H1 (cell line): Measurements from ENCODE around the gene THRB. TPM values are rescaled to one million over a fixed set of nuclear protein-coding genes. Genes with fewer than 3 reads are reported as not detected.

Source experiments
- CTCF ChIA-PET: fragments of 300-600 bp; sonication (Branson Sonifier 250); formaldehyde crosslinking; loops from one replicate; lab custom pipeline; 2021; ENCODE audit not compliant: partially characterized antibody; lab: Charles Lee
- POLR2A ChIA-PET: fragments of 300-600 bp; sonication (Branson Sonifier 250); formaldehyde crosslinking; loops from one replicate; lab custom pipeline; 2021; ENCODE audit warnings: inconsistent platforms; ENCODE audit not compliant: partially characterized antibody; lab: Charles Lee
- DNase-seq, 2 experiments: peaks; one replicate each; pipeline versions ENCODE4 v3.0.0 to v3.0.0-alpha.2; 2010 to 2022; ENCODE audit warnings: low spot score in 2 of 2, low read depth in 1 of 2, mixed read lengths in 1 of 2
- FAIRE-seq: peaks from 2 replicates; lab custom pipeline; 2011; peaks lifted over from hg19 to GRCh38; lab: Jason Lieb, UNC
- H2AFZ ChIP-seq: 2 replicates; pipeline ENCODE4 v1.8.1; 2012; ENCODE audit warnings: low read length, inconsistent platforms
- H2AK5ac ChIP-seq: 2 replicates; pipeline ENCODE4 v1.6.1; 2013; ENCODE audit warnings: low read depth, low read length
- H2BK120ac ChIP-seq: replicated peaks from 2 replicates; pipeline ENCODE3; 2013; ENCODE audit warnings: low read depth, low read length, inconsistent platforms
- H2BK12ac ChIP-seq: 2 replicates; pipeline ENCODE4 v1.6.1; 2013; ENCODE audit warnings: low read depth, low read length
- H2BK15ac ChIP-seq: 2 replicates; pipeline ENCODE4 v1.6.1; 2013; ENCODE audit warnings: low read length
- H2BK20ac ChIP-seq: 2 replicates; pipeline ENCODE4 v1.6.1; 2013; ENCODE audit warnings: low read length
- H2BK5ac ChIP-seq: 2 replicates; pipeline ENCODE4 v1.6.1; 2013; ENCODE audit warnings: low read depth, low read length
- H3K14ac ChIP-seq: 2 replicates; pipeline ENCODE4 v1.6.1; 2013; ENCODE audit warnings: inconsistent platforms; ENCODE audit not compliant: insufficient read length
- H3K18ac ChIP-seq: 2 replicates; pipeline ENCODE4 v1.6.1; 2013; ENCODE audit warnings: low read length; ENCODE audit errors: extremely low read depth
- H3K23ac ChIP-seq: 2 replicates; pipeline ENCODE4 v1.6.1; 2013; ENCODE audit warnings: inconsistent platforms; ENCODE audit not compliant: insufficient read length
- H3K23me2 ChIP-seq: 2 replicates; pipeline ENCODE4 v1.6.1; 2013; ENCODE audit warnings: low read depth, low read length
- H3K27ac ChIP-seq: 2 replicates; pipeline ENCODE4 v1.6.1; 2011; ENCODE audit warnings: low read depth, low read length, inconsistent platforms
- H3K27me3 ChIP-seq, 4 experiments: replicated peaks in 1 of 4; 1 replicate in 1 of 4; 2 replicates in 3 of 4; pipeline versions ENCODE4 v1.6.1 to v1.8.1; 2011 to 2013; ENCODE audit warnings: low read length in 3 of 4, mild to moderate bottlenecking in 3 of 4, inconsistent platforms in 2 of 4, mixed read lengths in 2 of 4, moderate library complexity in 1 of 4; ENCODE audit not compliant: control insufficient read depth in 3 of 4, insufficient read depth in 3 of 4; ENCODE audit errors: extremely low read depth in 1 of 4
- H3K36me3 ChIP-seq, 4 experiments: 2 replicates each; pipeline versions ENCODE4 v1.6.1 to v1.8.1; 2011 to 2013; ENCODE audit warnings: mild to moderate bottlenecking in 4 of 4, low read length in 3 of 4, moderate library complexity in 2 of 4, control low read depth in 1 of 4, inconsistent platforms in 1 of 4; ENCODE audit not compliant: insufficient read depth in 4 of 4, control insufficient read depth in 2 of 4
- H3K4ac ChIP-seq: replicated peaks from 2 replicates; pipeline ENCODE3; 2013; ENCODE audit warnings: low read length, low read depth, mixed read lengths, inconsistent platforms; ENCODE audit not compliant: insufficient read length
- H3K4me1 ChIP-seq, 4 experiments: replicated peaks in 1 of 4; 1 replicate in 1 of 4; 2 replicates in 3 of 4; pipeline versions ENCODE4 v1.6.1 to v1.8.1; 2011 to 2013; ENCODE audit warnings: low read length in 3 of 4, inconsistent platforms in 2 of 4, mixed read lengths in 1 of 4; ENCODE audit not compliant: insufficient read depth in 4 of 4, control insufficient read depth in 3 of 4
- H3K4me2 ChIP-seq, 2 experiments: 2 replicates each; pipeline versions ENCODE4 v1.6.1 to v1.8.1; 2011 to 2013; ENCODE audit warnings: low read depth in 2 of 2, low read length in 2 of 2, control low read depth in 1 of 2, inconsistent platforms in 1 of 2, mild to moderate bottlenecking in 1 of 2; ENCODE audit not compliant: insufficient read depth in 1 of 2
- H3K4me3 ChIP-seq, 4 experiments: fragments of 200-600, 300-600 bp in 1 of 4; sonication (generic), shearing (Covaris generic), sonication (Bioruptor Twin) in 1 of 4; 2 replicates each; pipeline versions ENCODE4 v1.5.1 to v1.8.1; 2011 to 2016; ENCODE audit warnings: low read length in 4 of 4, low read depth in 3 of 4, control low read depth in 2 of 4, inconsistent platforms in 2 of 4, mild to moderate bottlenecking in 2 of 4, mixed read lengths in 1 of 4, moderate library complexity in 1 of 4; ENCODE audit not compliant: insufficient read depth in 2 of 4; ENCODE audit errors: extremely low read depth in 1 of 4
- H3K56ac ChIP-seq: replicated peaks from 2 replicates; pipeline ENCODE3; 2013; ENCODE audit warnings: low read depth, mild to moderate bottlenecking, mixed read lengths, low read length, inconsistent platforms; ENCODE audit not compliant: insufficient read length
- H3K79me1 ChIP-seq: 2 replicates; pipeline ENCODE4 v1.6.1; 2013; ENCODE audit warnings: low read depth, low read length, control low read depth
- H3K79me2 ChIP-seq, 2 experiments: 2 replicates each; pipeline versions ENCODE4 v1.6.1 to v1.8.1; 2012 to 2013; ENCODE audit warnings: low read length in 2 of 2, mild to moderate bottlenecking in 2 of 2, inconsistent platforms in 1 of 2; ENCODE audit not compliant: insufficient read depth in 2 of 2, control insufficient read depth in 1 of 2
- H3K9ac ChIP-seq, 4 experiments: replicated peaks in 1 of 4; 1 replicate in 1 of 4; 2 replicates in 3 of 4; pipeline versions ENCODE4 v1.6.1 to v1.8.1; 2011 to 2013; ENCODE audit warnings: low read depth in 3 of 4, low read length in 3 of 4, control low read depth in 2 of 4, mild to moderate bottlenecking in 2 of 4, moderate library complexity in 2 of 4, inconsistent platforms in 1 of 4; ENCODE audit errors: extremely low read depth in 1 of 4
- H3K9me3 ChIP-seq, 2 experiments: 2 replicates each; pipeline versions ENCODE4 v1.6.1 to v1.8.1; 2012 to 2013; ENCODE audit warnings: mild to moderate bottlenecking in 2 of 2, moderate library complexity in 2 of 2, control low read depth in 1 of 2, inconsistent platforms in 1 of 2, low read depth in 1 of 2, low read length in 1 of 2, mixed read lengths in 1 of 2; ENCODE audit not compliant: insufficient read depth in 2 of 2
- H4K20me1 ChIP-seq, 2 experiments: replicated peaks in 1 of 2; 2 replicates each; pipeline versions ENCODE3 to v1.8.1; 2011 to 2013; ENCODE audit warnings: inconsistent platforms in 2 of 2, low read length in 2 of 2, mild to moderate bottlenecking in 1 of 2; ENCODE audit not compliant: insufficient read depth in 2 of 2, control insufficient read depth in 1 of 2
- H4K5ac ChIP-seq: 2 replicates; pipeline ENCODE4 v1.6.1; 2013; ENCODE audit warnings: low read length, low read depth, mixed read lengths, inconsistent platforms; ENCODE audit not compliant: insufficient read length
- H4K8ac ChIP-seq: 2 replicates; pipeline ENCODE4 v1.8.0; 2013; ENCODE audit warnings: mild to moderate bottlenecking, moderate library complexity, low read length, inconsistent platforms; ENCODE audit not compliant: insufficient read depth; ENCODE audit errors: extremely low read depth
- H4K91ac ChIP-seq: replicated peaks from 2 replicates; pipeline ENCODE3; 2013; ENCODE audit warnings: low read length, mixed read lengths, inconsistent platforms; ENCODE audit not compliant: insufficient read length
- MAFK ChIP-seq: IDR thresholded peaks from 2 replicates; pipeline ENCODE4 v1.6.1; 2012; ENCODE audit warnings: low read depth, mild to moderate bottlenecking, improper control_type of control experiment, low read length
- WGBS, 2 experiments: shearing (Covaris generic) in 1 of 2; methylation state at CpG; one replicate each; pipeline versions ENCODE4 v1.1.6 to v1.1.7; 2013 to 2015; ENCODE audit warnings: low lambda C conversion rate in 2 of 2, mixed read lengths in 2 of 2, inconsistent platforms in 1 of 2, low coverage in 1 of 2, missing lambda C conversion rate in 1 of 2; ENCODE audit not compliant: insufficient replicate concordance in 2 of 2, insufficient coverage in 1 of 2, insufficient read length in 1 of 2; ENCODE audit errors: extremely low coverage in 1 of 2, missing lambda C conversion rate in 1 of 2; 5-methylcytosine and 5-hydroxymethylcytosine counted together
- polyA plus RNA-seq, 7 experiments: library from polyadenylated mRNA; depleted of rRNA in 3 of 7; stranded (reverse) in 5 of 7; unstranded in 2 of 7; fragments of >200 nt in 5 of 7; fragments of 200-250 nt in 2 of 7; gene quantifications; 1 replicate in 5 of 7; 2 replicates in 1 of 7; 4 replicates in 1 of 7; pipeline versions ENCODE4 v1.2.1 to v1.2.3, GENCODE V29; 2011 to 2013; ENCODE audit warnings: missing spikeins in 2 of 7, mixed read lengths in 2 of 7
- total RNA-seq: library from RNA; stranded (reverse); fragmentation: NEBNext Ultra II Directional; extraction: Animal tissue kit (Norgen Biotek cat#: 25700); gene quantifications from 2 replicates; pipeline ENCODE4 v1.2.1, GENCODE V29; 2021
- TF ChIP-seq, protein P1 (sequence below): IDR thresholded peaks from 2 replicates; pipeline ENCODE4 v1.6.1; 2012; ENCODE audit warnings: inconsistent platforms

THRB gene
- total and polyA plus RNA-seq, 2 of the 8 experiments (the other 6 are each of a cell fraction or from before 2014, with no cell fraction given) = 0.98 to 3.9 TPM

DNA sequence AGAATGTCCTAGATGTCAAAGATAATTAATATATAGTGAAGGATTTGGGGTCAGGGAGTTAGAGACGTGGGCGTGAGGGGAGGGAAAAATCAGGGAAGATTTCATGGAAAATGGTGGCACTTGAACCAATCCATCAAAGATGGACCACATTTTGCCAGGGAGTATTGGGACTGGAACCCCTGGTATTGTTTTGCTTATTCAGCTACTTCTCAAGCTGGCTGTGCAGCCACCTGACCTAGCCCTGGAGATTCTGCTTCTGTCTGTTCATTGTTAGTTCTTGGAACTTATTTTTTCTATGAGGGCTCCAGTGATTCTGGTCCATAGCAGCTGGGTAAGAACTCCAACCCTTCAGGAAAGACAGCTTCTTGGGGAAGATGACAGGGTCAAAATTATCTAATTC is 3.3 kb upstream of the THRB start:
- Histone ChIP-seq H2AK5ac (no peak overlapping the region; the same call in 1 of the 2 replicates), H4K20me1 (no peaks in the 10 kb centered on the region), H3K4me1 (peaks cover 0 to 12% (median 11%) of the 10 kb centered on the region in 4 experiments; a peak in 5 of 7 replicates), H2BK15ac (no peak overlapping the region), H2BK12ac (peak overlapping the region; percentile 55; the same call in 1 of the 2 replicates), H3K4me3 (peak overlapping the region in 1 of 4 experiments; percentile 5; a peak in 1 of 8 replicates), H2BK5ac (0 out of 2 replicates have a peak overlapping the region, but pooled peaks have one; percentile 22), H3K4me2 (peak overlapping the region; percentile 33 to 44; a peak in 1 of 4 replicates), H3K23ac (no peak overlapping the region), H3K36me3 (no peaks in the 10 kb centered on the region), H3K18ac (0 out of 2 replicates have a peak overlapping the region, but pooled peaks have one; percentile 43), H3K4ac (no peak overlapping the region), H3K56ac (no peak overlapping the region), H2BK20ac (no peak overlapping the region), H3K9me3 (no peaks in the 10 kb centered on the region), H2BK120ac (peak overlapping the region; percentile 29), H3K23me2 (peaks cover 10% of the 10 kb centered on the region; the same call in 1 of the 2 replicates), H2AFZ (no peak overlapping the region), H3K79me1 (no peaks in the 10 kb centered on the region), H4K5ac (no peak overlapping the region), H3K14ac (no peak overlapping the region), H3K27ac (no peak overlapping the region), H3K27me3 (peaks cover 0 to 15% (median 3%) of the 10 kb centered on the region in 4 experiments; a peak in 4 of 7 replicates), H3K9ac (no peak overlapping the region), H3K79me2 (no peaks in the 10 kb centered on the region), H4K91ac (no peak overlapping the region), H4K8ac (no peak overlapping the region)
- CTCF ChIA-PET = interaction anchor here (1.1 to 3.4 kb wide), 5 partner anchors 85 to 234 kb away, joined by 3 to 14 read pairs (median 3); no protein-coding TSS in a partner anchor
- POLR2A ChIA-PET = interaction anchor here (1.0 kb wide), 1 partner anchor 85 kb away, joined by 3 read pairs; no protein-coding TSS in a partner anchor
- FAIRE-seq (no peak), DNase-seq (no peak)
- peak; percentile 42; the same call in 1 of the 2 replicates for TF ChIP-seq MAFK
- TF ChIP-seq, protein P1, sequence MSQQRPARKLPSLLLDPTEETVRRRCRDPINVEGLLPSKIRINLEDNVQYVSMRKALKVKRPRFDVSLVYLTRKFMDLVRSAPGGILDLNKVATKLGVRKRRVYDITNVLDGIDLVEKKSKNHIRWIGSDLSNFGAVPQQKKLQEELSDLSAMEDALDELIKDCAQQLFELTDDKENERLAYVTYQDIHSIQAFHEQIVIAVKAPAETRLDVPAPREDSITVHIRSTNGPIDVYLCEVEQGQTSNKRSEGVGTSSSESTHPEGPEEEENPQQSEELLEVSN = no peak
- WGBS, 2 experiments = 89 to 100% methylated on average over 2 of the region's 2 CpGs
